SJSA1 (cell line): ENCODE measurements around the gene TBC1D17. TPM values are rescaled to one million over a fixed set of nuclear protein-coding genes. Genes with fewer than 3 reads are reported as not detected.
A peak's percentile ranks its signal among the peaks of the same experiment; 100 is the strongest.

Experiments used
- DNase-seq, 2 experiments: peaks; one replicate each; pipeline ENCODE4 v3.0.0-alpha.2; 2015 to 2020; ENCODE audit warnings: low spot score in 2 of 2, low read depth in 1 of 2
- H3K27ac ChIP-seq: fragments of 250-450 bp; sonication (Bioruptor Pico); 2 replicates; pipeline ENCODE4 v1.5.1; 2020; ENCODE audit warnings: mild to moderate bottlenecking, moderate library complexity
- H3K27me3 ChIP-seq: fragments of 250-450 bp; sonication (Bioruptor Pico); replicated peaks from 2 replicates; pipeline ENCODE4 v1.5.1; 2020; ENCODE audit warnings: mild to moderate bottlenecking, moderate library complexity
- H3K36me3 ChIP-seq: fragments of 250-450 bp; sonication (Bioruptor Pico); 2 replicates; pipeline ENCODE4 v1.5.1; 2020; ENCODE audit warnings: mild to moderate bottlenecking
- H3K4me1 ChIP-seq: fragments of 250-450 bp; sonication (Bioruptor Pico); replicated peaks from 2 replicates; pipeline ENCODE4 v1.6.1; 2021; ENCODE audit warnings: mild to moderate bottlenecking
- H3K4me3 ChIP-seq: fragments of 250-450 bp; sonication (Bioruptor Pico); 2 replicates; pipeline ENCODE4 v1.5.1; 2020; ENCODE audit warnings: mild to moderate bottlenecking
- H3K9me3 ChIP-seq: fragments of 250-450 bp; sonication (Bioruptor Pico); replicated peaks from 2 replicates; pipeline ENCODE4 v1.5.1; 2020; ENCODE audit warnings: mild to moderate bottlenecking
- total RNA-seq: library from RNA; depleted of rRNA; stranded (reverse); fragments of >200 nt; shearing (Covaris generic); gene quantifications from 2 replicates; pipeline ENCODE4 v1.2.3, GENCODE V29; 2014; rRNA removed

Gene TBC1D17
- total RNA-seq: 2.2 and 3.9 TPM in 2 replicates

DNA sequence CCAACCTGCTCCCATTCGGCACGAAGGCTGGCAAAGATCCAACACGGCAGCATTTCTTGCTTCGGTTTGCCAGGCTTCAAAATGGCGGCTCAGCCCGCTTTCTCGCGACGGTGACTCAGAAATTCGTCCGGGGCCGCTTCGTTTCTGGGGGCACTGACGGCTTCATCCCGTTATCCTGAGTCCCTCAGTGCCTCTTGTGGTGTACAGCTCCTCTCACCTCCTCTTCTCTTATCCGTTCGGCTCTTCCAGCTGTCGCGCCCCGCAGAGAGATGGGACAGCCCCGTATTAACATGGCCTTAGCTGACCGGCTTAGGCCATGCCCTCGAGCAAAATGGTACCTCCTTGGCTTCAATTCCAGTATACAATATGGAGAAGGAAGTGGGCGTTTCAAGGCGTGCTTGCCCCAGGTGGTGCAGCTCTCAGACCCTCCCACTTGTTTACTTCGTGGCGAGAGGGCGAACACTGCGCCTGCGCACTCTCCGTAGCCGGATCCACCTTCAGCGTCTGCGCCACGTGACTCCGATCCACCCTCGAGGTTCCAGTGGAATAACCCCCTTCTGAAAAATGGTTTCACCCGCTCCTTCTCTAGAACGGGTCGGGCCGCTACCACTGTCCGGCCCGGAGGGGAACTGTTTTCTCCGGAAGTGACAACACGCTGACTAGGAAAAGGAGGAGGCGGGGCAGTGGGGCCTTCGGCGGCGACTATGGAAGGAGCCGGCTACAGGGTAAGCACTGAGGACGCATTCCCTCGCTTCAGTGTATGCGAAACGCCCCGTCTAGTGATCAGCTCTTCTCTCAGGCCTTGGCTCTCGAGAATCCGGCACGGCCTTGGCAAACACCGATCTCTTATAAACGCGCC is at the start of gene TBC1D17, which contains the start of gene AKT1S1:
TBC1D17 (plus strand) TSS at position 683 of the 859 bp plus-strand sequence; CDS start at position 705, 22 bp downstream.
AKT1S1 (minus strand) TSS at position 336 of the 859 bp plus-strand sequence. CDS start 4,060 bp downstream, outside the sequence.
- DNase-seq: peak; percentile 99 to 100
- Histone ChIP-seq H3K4me3 (peak within 1 kb of the TSS; percentile 83), H3K27ac (peak within 1 kb of the TSS; percentile 95), H3K4me1 (peaks cover 15% of the 10 kb centered on the region), H3K27me3 (no peaks in the 10 kb centered on the region), H3K9me3 (no peaks in the 10 kb centered on the region), H3K36me3 (peaks cover 31% of the 10 kb centered on the region)

DNA sequence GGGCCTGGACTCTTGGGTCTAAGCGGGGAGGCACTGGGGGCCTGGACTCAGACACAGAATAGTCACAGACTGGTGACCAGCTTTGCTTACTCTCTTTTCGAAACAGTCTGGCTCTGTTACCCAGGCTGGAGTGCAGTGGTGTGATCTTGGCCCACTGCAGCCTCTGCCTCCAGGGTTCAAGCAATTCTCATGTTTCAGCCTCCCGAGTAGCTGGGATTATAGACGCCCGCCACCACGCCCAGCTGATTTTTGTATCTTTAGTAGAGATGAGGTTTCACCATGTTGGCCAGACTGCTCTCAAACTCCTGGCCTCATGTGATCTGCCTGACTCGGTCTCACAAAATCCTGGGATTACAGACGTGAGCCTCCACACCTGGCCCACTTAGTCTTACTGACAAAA is 48.3 kb upstream of the TBC1D17 start:
- no peaks in the 10 kb centered on the region for H3K27me3 ChIP-seq
- no peak overlapping the region for H3K4me3 ChIP-seq
- no peak for DNase-seq
- H3K9me3 ChIP-seq: no peaks in the 10 kb centered on the region
- H3K36me3 ChIP-seq: peaks cover 48% of the 10 kb centered on the region
- H3K4me1 ChIP-seq: no peaks in the 10 kb centered on the region
- no peak overlapping the region for H3K27ac ChIP-seq

DNA sequence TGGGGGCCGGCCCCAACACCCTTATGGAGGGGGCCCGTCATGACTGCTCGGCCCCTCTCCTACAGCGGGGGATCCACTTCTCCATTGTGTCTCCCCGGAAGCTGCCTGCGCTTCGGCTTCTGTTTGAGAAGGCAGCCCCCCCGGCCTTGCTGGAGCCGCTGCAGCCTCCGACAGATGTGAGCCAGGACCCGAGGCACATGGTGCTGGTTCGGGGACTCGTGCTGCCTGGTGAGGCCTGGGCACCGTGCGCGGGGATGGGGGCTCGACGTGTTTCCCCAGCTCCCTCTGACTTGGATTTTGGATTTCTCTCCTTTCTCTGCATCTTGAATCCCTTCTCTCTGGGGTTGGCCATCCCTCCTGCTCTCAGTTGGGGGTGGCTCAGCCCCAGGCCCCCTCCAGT is 47.8 kb upstream of the TBC1D17 start:
- DNase-seq: no peak
- peaks cover 53% of the 10 kb centered on the region for H3K36me3 ChIP-seq
- no peaks in the 10 kb centered on the region for H3K4me1 ChIP-seq
- no peaks in the 10 kb centered on the region for H3K9me3 ChIP-seq
- no peaks in the 10 kb centered on the region for H3K27me3 ChIP-seq
- H3K4me3 ChIP-seq: no peak overlapping the region
- H3K27ac ChIP-seq: no peak overlapping the region

DNA sequence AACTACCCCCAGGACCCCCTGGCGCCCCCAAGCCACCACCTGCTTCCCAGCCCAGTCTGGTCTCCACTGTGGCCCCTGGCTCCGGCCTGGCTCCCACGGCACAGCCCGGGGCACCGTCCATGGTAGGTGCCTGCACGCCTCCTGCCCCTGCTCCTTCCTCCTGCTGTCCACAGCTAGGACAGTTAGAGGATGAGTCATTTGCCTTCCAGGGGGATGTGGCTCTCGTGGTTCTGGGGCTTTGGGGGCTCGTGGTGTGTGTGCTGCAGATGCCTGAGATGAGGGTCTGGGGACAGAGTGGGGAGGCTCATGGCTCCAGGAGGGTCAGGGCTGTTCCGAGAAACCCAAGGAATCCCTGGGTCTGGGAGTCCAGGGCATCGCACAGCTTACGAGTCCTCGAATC is 46.7 kb upstream of the TBC1D17 start:
- Histone ChIP-seq H3K36me3 (peaks cover 58% of the 10 kb centered on the region), H3K4me3 (no peak overlapping the region), H3K27me3 (no peaks in the 10 kb centered on the region), H3K4me1 (no peaks in the 10 kb centered on the region), H3K27ac (no peak overlapping the region), H3K9me3 (no peaks in the 10 kb centered on the region)
- DNase-seq: no peak

DNA sequence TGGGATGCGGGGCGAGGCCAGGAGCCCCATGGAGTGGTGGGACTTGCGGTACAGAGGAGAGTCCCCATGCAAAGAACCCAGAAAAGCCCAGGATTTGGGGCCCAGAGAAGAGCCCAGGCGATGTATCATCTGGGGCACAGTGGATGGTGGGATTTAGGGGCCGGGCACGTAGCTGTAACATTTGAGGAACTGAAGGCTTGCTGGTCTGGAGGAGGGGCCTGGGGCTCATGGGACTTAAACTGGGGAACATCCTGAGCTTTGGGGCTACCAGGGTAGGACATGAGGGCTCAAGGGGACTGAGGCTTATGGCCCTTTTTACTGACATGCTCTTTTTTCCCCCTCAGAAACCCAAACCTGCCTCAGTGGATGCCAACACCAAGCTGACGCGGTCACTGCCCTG is 45.9 kb upstream of the TBC1D17 start:
- H3K4me1 ChIP-seq: no peaks in the 10 kb centered on the region
- H3K9me3 ChIP-seq: no peaks in the 10 kb centered on the region
- no peak overlapping the region for H3K27ac ChIP-seq
- no peak overlapping the region for H3K4me3 ChIP-seq
- DNase-seq: no peak
- no peaks in the 10 kb centered on the region for H3K27me3 ChIP-seq
- peaks cover 67% of the 10 kb centered on the region for H3K36me3 ChIP-seq

DNA sequence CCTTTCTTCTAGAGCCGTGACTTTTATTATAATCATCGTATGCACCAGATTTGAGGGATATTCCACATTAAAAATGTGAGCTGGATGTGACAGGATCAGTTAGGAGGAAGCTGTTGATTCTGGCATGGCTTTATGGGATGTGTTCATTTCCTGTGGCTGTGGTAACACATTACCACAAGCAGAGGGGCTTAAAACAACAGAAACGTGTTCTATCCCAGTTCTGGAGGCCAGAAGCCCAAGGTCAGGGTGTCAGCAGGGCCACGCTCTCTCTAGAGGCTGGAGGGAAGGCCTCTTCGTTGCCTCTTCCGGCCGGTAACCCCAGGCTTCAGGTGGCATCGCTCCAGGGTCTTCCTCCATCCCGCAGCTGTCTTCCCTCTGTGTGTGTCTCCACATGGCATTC is 44.9 kb upstream of the TBC1D17 start:
- H3K27ac ChIP-seq: no peak overlapping the region
- H3K27me3 ChIP-seq: no peaks in the 10 kb centered on the region

DNA sequence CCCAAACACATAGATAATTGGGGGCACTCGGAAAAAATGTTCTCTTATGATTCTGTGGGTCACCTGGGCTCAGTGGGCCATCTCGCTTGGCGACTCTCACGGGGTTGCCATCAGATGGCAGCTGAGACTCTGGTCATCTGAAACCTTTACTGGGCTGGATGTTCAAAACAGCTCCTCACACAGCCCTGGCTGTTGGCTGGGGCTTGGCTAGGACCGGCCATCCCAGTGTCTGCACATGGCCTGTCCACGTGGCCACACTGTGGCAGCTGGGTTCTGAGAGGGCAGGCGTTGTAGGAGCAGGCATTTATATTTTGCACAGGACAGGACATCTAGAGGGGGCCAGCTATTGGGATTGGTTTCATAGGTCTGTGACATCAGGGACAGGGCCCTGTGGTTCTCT is 43.9 kb upstream of the TBC1D17 start:
- DNase-seq: no peak
- Histone ChIP-seq H3K4me1 (peaks cover 11% of the 10 kb centered on the region), H3K4me3 (no peak overlapping the region), H3K36me3 (peaks cover 82% of the 10 kb centered on the region), H3K9me3 (no peaks in the 10 kb centered on the region), H3K27ac (no peak overlapping the region), H3K27me3 (no peaks in the 10 kb centered on the region)

More for the DNA sequence above, 44.9 kb upstream of the TBC1D17 start:
- Histone ChIP-seq H3K36me3 (peaks cover 72% of the 10 kb centered on the region), H3K9me3 (no peaks in the 10 kb centered on the region), H3K4me1 (peaks cover under 1% of the 10 kb centered on the region), H3K4me3 (no peak overlapping the region)
- no peak for DNase-seq

DNA sequence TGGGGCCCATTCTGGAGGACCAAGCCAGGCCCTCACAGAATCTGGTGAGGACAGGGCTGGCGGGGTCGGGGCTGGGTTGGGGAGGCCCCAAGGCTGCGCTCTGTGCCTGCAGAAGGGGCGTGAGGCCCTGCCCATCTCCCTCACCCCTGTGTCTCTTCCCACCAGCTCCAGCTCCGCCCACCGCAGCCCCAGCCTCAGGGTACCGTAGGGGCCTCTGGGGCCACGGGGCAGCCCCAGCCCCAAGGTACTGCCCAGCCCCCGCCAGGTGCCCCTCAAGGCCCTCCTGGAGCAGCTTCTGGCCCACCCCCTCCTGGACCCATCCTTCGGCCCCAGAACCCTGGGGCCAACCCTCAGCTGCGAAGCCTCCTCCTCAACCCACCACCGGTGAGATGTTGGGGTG is 41.9 kb upstream of the TBC1D17 start:
- H3K27me3 ChIP-seq: no peaks in the 10 kb centered on the region
- H3K4me1 ChIP-seq: peaks cover 23% of the 10 kb centered on the region
- peaks cover 83% of the 10 kb centered on the region for H3K36me3 ChIP-seq
- H3K9me3 ChIP-seq: no peaks in the 10 kb centered on the region
- no peak for DNase-seq
- no peak overlapping the region for H3K27ac ChIP-seq
- no peak overlapping the region for H3K4me3 ChIP-seq

DNA sequence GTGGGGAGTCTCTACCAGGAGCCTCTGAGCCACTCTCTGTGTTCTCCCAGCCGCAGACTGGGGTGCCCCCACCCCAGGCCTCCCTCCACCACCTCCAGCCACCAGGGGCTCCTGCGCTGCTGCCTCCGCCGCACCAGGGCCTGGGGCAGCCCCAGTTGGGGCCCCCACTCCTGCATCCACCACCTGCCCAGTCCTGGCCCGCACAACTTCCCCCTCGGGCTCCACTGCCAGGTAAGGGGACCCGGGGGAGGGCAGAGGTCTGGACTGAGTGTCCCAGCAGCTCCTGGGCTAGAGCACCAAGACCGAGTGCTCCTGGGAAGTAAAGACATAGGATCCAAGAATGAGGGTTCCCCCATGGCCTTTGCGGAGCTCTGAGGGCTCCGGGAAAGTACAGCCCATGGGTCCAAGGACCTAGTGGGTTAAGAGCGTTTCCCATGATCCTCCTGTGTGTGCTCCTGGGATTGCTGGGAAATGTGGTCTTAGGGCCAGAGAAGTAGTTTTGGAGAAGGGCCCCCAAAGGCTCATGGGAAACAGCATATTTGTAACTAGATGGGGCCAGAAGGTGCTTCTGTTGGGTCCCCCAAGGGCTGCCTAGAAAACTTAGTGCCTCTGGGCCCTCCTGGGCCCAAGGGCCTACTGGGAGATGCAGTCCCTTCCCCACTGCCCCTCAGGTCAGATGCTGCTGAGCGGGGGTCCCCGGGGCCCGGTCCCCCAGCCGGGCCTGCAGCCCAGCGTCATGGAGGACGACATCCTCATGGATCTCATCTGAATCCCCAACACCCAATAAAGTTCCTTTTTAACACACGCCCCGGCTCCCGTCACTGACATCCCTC is 41.1 kb upstream of the TBC1D17 start:
- H3K9me3 ChIP-seq: no peaks in the 10 kb centered on the region
- DNase-seq: no peak
- peaks cover 76% of the 10 kb centered on the region for H3K36me3 ChIP-seq
- H3K4me1 ChIP-seq: peaks cover 23% of the 10 kb centered on the region
- no peak overlapping the region for H3K4me3 ChIP-seq
- H3K27ac ChIP-seq: no peak overlapping the region
- no peaks in the 10 kb centered on the region for H3K27me3 ChIP-seq

DNA sequence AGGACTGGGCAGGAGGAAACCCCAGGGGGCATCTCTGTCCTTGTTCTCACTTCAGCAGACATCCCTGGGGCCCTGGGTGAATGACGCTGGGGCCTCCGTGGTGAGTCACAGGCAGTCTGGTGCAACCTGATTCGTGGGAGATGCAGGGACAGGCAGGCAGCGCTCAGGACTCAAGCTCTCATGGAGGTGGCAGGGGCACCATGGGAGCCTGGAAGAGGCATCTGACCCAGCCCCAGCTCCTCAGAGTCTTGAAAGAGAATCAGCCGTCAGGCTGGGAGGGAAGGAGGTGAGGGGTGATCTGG is 40.5 kb upstream of the TBC1D17 start:
- no peak overlapping the region for H3K27ac ChIP-seq
- no peak for DNase-seq

DNA sequence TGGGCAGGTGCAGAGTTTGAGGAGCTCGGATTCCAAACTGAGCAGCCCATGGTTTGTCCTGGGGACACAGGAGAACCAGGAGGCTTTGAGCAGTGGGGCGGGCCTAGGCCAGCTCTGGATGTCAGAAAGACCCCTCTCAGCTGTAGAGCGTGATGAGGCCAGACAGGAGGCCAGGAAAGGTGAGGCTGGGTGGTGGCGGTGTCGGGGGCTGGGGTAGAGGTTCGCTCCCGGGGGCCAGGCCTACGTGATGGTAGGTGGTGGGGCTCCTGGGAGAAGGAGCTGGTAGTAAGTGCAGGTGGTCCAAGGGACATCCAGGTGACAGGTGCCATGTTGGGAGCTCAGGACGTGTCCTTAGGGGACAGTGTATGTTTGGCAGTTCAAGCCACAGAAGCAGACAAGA is 40.1 kb upstream of the TBC1D17 start:
- Histone ChIP-seq H3K9me3 (no peaks in the 10 kb centered on the region), H3K27ac (no peak overlapping the region), H3K27me3 (no peaks in the 10 kb centered on the region), H3K4me3 (no peak overlapping the region), H3K4me1 (peaks cover 23% of the 10 kb centered on the region), H3K36me3 (peaks cover 66% of the 10 kb centered on the region)
- DNase-seq: no peak

More for the DNA sequence above, 40.5 kb upstream of the TBC1D17 start:
- Histone ChIP-seq H3K4me3 (no peak overlapping the region), H3K9me3 (no peaks in the 10 kb centered on the region), H3K4me1 (peaks cover 23% of the 10 kb centered on the region), H3K27me3 (no peaks in the 10 kb centered on the region), H3K36me3 (peaks cover 70% of the 10 kb centered on the region)

DNA sequence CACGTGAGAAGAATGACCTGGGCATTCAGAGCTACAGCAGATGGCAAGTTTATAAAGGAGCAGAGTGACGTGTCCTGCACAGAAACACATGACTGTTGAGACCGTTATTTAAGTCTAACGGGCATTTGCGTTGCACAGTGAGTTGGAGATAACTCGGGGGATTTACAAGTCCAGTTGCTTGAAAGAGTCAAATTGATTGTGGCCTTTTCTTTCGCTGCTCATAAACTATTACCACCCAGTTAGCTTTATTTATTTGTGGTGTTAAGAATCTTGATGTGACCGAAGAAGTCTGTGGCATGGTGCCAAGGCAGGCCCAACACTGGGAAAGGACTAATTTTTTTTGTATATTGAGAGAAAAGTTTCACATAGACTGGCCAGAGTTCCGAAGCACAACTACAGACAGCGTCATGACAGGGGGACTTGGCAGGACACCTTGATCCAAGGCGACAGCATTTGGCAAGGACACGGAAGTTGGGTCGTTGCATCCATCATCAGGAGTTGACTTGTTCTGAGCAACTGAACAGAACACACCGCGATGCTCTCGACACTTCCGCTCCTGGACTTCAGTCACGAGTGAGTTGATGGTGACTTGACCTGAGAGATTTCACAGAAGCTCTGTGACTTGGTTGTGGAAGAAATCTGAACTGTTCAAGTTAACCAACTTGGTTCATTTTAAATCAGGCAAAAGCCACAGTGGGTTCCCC is 38.5 kb upstream of the TBC1D17 start:
- peaks cover 23% of the 10 kb centered on the region for H3K4me1 ChIP-seq
- peaks cover 50% of the 10 kb centered on the region for H3K36me3 ChIP-seq
- DNase-seq: peak; percentile 62 to 67
- H3K27ac ChIP-seq: peak overlapping the region; percentile 51
- no peaks in the 10 kb centered on the region for H3K27me3 ChIP-seq
- no peak overlapping the region for H3K4me3 ChIP-seq
- no peaks in the 10 kb centered on the region for H3K9me3 ChIP-seq

DNA sequence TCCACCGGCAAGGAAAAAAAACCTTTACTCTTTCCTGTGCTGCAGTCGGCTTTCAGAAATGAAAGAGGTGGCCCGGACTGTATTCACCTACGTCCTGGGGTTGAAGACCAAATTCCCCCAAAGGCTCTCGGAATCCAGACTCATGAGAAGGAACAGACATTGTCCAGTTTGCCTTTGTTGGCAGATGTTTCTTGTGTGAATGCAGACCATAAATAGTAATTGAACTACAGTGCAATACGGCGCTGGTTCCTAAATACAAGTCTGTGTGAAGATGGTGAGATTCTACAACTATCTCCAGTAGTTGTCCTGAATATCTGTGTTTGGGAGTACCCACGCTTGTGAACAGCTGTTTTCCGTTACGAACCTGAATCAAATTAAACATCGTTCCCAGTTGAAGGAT is 37.8 kb upstream of the TBC1D17 start:
- H3K27me3 ChIP-seq: no peaks in the 10 kb centered on the region
- no peaks in the 10 kb centered on the region for H3K9me3 ChIP-seq
- H3K4me3 ChIP-seq: no peak overlapping the region
- H3K4me1 ChIP-seq: peaks cover 23% of the 10 kb centered on the region
- DNase-seq: no peak
- peaks cover 43% of the 10 kb centered on the region for H3K36me3 ChIP-seq
- no peak overlapping the region for H3K27ac ChIP-seq
